NCI-H526 (cell line): ENCODE measurements around the gene NEDD9.

Experiments used
- DNase-seq, 2 experiments: peaks; one replicate each; lab custom pipeline; 2025; lab: John Stamatoyannopoulos, UW

The NEDD9 gene

DNA sequence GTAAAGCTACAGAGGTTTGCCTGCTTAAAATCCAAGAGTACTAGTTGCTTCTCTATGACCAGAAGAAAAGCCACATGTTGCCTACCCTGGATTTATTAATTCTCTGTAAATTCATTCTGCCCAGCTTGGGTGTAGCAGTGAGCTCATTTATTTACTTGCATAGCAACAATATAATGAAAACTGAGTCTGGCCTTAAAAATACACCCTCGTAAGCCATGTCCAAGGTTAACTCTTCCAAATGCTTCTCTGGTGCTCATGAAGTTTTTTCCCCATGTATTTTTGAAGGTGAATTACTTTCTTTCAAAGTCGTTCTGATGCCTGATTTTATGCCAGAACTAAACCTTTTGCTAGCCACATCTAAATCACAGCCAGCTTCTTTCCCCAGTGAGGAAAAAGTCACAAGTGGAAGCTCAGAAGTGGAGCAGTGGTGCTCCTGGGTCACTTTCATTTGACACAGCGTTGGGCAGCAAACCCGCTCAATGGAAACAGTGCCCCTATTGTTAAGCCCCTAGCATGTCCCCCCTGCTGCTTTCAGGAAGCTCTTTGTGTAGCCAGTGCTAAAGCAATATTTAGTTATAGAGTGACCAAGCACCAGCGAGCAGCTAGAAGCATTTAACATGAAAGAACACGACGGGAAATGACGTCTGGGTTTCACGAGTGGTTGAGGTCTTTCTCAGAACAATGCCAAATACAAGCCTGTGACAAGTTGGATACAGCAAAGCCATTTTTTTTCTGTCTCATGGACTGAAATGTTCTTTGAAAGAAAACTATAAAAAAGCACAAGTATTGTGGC is 29.8 kb downstream of the NEDD9 start:
- no peak for DNase-seq

DNA sequence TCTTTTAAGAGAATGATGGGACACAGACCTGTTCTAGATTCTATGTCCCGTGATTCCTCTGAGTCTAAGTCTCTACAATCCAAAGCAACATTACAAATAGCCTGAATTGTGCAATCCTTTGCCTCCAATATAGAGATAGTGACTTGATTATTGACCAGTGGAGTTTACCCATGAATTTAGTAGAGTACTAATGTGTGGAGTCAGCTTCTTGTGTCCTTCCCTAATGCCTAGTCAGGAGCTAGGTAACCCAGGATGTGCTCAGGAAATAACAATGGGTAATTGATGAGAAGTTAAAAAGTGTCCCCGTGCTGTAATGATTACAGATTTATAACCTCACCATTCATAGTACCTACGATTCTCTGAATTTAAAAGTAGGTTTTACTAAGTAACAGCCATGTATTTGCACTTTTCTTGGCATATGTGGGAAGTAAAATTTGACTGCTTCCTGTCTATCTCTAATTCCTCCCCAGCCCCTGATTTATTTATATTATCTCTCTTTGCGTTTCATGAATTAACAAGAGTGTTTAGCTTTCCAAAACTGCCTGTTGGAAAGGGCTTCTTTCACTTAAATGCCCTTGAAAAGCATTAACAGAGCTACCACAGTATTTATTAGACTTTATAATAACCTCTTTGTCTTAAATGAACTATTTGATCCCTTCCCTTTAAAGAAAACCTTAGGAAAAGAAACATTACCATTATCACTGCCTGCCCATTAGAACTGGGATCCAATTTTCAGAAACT is 30.5 kb downstream of the NEDD9 start:
- DNase-seq: no peak

- no peak for DNase-seq
These were observed 31.5 kb downstream of the NEDD9 start for GRCh38 chr6:11201015-11201414.

DNA sequence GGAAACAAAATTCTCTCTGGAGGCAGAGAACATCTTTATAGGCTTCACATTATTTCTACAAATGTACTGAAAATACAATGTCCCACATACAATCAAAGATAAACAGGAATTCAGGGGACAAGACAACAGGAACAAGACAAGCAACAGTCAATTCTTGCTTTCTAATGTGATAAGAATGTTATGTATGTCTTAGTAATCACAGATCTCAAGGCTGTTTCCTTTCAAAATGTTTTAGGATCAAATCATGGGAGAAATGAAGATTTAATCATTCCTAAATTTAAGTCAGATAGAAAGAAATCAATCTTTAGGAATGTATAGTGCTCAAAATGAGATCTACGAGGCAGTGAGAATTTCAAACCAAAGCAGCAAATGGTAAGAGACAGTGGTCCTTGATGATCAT is 32.1 kb downstream of the NEDD9 start:
- no peak for DNase-seq

DNA sequence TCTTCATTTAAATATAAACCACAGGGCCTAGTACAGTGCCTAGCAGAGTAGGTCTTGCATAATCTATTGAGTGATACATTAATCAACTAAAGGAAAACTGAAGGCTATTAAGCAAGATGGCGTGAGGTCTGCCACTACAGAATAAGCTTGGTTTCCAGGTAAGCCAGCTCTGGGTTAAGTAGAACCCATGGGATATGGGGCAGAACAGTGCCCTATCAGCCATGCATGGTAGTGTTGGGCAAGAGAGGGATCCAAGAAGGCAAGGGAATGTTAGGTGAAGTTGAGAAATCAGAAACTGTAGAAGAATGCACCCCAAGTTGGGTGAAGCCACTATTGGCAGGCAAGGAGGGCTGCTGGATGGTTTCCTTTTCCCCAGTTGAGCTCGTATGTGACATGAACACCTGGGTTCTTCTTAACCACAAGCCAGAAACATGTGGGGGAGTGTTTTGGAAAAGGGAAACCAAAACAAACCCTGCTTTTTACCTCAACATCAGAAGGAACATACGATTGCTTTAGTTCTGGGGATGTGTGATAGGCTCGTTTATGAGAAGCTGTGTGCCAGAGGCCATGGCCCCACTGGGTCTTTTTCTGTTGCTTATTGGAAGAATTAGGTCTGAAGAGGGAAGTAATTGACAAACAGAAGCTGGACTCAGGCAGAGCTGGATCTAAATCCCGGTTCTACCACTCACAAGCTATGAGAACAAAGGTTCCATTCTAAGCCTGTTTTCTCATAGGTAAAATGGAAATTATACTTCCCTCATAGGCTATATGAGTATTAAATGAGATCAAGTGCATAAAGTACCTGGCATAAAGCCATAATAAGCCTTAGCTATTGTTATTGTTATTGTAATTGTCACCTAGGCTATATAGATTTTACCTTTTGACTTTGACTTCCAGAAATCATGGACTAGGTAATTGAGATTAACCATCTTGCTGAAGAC is 33.5 kb downstream of the NEDD9 start:
- DNase-seq: no peak

DNA sequence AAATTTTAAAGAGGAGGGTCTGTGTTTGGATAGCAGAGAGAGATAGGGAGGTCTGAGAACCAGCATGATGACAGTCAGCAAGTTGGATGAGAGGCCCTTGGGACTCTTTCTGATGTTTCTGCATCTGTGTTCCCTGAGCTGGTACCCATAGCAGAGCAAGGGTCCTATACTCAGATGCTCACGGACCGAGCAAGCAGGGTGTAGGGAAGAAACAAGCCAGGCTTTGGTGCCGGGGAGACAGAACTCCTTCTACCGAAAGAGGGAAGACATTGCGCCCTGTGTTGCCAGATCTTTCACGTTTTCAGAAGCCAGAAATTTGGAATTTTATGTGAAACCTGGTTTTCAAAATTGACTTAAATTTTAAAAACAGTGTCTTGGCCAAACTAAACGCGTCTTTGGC is 34.6 kb downstream of the NEDD9 start:
- no peak for DNase-seq

DNA sequence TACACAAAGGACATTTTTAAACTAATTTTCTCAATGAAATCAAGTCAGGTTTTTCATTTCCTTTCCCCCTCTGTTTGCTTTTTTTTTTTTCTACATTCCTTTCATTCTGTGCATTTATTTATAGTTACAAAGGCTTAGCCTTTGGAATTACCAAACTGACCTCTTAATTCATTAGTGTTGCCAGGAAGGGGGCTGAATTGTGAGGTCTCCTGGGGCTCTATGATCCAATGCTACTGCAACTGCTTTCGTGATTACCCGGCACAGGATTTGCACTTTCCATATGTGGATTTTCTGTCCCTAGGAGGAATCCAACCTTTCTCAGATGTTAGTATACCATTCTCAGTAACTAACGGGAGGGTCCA is 35.3 kb downstream of the NEDD9 start:
- no peak for DNase-seq

DNA sequence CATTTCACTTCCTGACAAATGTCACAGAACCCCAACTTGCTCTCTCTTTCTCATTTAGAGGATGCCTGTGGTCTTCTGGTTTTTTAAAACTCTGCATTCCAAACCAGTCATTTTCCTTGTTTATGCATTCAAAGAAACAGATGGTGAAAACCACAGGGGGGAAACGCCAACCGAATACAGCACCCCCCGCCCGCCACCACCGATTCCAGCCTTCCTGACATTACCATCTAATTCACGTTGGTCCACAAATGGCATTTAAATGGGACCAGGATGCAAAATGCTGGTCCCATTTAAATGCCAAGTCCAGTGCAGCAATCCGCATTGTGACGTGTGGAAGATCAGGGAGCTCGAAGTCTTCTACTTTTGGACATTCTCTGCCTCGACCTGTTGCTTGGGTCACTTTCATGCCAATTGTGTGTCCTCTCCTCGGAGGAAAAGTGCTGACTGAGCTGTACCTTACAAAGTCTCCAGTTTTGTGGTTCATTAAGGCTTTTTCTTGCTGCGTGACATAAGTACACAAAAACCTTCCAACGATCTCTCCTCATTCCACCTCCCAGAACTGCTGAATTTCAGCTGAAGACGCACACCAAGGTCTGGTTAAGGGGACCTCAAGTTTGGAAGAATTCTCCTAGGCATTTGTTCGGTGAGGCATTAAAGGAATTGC is 35.8 kb downstream of the NEDD9 start:
- no peak for DNase-seq

DNA sequence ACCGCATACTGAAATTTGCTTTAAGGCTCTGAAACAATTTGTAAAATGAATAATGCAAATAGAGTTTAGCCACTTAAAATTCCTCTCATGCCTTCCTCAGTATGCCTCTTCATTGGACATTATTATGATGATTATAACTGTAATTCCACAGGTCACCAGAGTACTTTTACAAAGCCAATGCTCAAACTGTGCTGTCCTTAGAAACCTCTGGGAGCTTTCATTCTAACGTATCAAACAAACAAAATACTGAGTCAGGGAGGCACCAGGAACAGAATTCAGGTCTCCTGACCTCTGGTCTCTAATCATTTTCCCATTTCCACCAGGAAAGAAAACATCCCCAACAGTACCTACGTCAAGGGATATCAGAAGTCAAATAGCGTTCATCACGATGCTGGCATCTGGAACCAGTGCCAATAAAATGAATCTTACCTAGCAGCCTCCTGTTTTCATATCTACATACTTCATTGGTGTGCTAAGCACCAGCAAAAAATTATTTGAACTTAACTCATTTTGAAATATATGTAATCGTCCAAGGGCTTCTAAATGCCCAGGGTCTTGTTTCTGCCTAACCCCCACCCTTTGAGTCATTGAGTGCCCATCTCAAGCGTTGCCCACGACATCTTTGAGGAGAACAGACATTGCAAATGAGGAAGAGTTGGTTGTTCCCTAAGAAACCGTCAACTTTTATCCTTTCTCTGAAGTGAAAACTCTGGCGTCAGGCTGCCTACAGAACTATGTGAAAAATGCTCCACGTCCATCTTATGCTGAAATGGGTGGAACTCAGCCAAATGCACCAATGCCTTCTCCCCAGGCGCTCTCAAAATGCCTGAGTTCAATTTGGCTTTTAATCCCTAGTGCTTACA is 37.9 kb downstream of the NEDD9 start:
- no peak for DNase-seq

- no peak for DNase-seq
These were observed 39.0 kb downstream of the NEDD9 start for GRCh38 chr6:11193434-11193833.

DNA sequence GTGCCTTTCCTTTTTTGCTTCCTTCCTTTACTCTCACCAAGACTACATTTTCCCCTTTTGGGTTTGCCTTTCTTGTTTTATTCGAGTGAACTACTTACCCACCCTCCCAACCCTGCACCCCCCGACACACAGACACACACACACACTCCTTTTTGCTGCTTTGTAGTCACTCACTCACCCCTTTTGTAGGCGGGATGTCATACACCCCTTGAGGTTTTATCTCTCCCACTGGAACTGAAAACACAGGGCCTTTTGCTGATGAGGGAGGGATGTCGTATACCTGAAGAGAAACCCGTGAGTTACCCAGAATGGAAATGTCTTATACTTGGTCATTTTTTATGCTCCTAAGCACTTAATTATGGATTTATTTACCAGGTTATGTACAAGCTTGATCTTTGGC is 40.3 kb downstream of the NEDD9 start:
- no peak for DNase-seq

DNA sequence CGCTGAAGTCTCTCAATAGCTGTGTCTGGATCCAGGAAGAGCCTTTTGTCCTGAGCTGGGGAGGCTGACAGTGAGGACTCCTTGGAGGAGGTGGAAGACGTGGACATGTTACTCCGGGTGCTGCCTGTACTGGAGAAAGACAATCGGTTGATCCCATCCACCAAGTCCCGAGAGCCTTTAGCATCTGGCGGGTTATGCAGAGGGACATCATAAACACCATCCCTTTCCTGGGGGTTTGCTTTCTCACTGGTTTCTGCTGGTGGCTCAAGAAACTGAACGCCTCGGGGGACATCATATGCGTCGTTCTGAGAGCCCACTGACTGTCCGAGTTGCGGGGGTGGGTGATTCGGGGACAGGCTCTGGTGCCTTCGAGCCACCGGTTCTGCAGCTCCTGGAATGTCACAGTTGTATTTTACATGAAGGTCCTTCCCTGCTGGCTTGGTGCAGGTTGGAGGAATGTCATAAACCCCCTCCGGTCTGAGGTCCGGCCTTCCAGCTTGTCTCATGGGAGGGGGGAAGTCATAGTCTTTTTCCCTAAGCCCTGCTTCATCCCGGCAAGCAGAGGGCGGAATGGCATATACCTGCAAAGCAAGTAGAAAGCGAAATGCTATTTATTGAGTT is 41.7 kb downstream of the NEDD9 start:
- no peak for DNase-seq

DNA sequence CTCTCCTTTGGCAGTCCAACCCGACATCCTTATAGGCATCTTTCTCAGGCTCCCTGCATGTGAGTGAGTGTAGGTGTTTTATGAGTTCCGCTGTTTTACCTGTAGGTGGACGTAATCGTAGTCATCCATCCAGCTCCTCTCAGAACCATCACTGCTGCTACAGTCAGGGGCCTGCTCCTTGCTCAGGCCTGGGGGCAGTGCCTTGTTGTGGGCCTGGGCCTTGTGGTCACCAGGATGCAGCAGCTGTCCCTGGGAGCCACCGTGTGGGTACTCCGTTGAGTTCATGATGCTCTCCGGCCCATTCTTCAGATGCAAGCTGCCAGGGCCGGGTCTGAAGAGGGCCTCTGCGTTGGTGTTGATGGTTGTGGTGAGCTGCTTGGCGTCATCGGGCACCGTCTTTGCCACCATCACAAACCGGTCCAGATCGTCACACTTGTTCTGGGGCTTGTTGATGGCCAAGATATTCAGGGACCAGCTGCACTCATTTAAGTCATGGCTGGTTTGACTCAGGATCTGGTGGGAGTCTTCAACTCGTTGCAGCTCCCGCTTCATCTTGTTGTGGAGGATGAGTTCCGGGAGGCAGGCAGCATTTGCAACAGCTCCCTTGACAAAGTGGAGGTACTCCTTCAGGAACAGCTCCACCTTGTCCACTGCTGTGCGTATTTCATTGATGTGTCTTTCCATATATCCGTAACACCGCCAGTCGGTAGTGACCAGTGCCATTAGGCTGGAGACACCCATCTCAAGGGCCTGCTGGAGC is 42.4 kb downstream of the NEDD9 start:
- DNase-seq: no peak

GRCh38 chr6:11188161-11188915 is 44.1 kb downstream of the NEDD9 start:
- no peak for DNase-seq

DNA sequence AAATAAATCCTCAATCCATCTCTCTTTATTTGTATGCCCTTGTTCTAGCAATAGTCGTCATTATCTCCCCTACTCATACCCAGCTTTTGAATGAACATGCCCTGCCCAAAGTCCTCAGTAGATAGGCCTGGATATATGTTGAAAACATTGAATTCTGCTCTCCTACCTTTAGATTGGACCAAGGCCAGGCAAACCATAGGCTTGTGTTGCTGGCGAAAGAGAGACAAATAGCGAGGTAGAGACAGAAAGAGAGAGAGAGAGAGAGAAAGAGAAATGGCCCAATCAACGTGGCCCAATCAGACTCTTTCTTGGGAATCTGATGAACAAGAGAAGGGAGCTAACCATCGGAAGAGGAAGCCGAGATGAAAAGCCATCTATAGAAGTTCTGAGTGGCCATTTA is 45.2 kb downstream of the NEDD9 start:
- DNase-seq: no peak

DNA sequence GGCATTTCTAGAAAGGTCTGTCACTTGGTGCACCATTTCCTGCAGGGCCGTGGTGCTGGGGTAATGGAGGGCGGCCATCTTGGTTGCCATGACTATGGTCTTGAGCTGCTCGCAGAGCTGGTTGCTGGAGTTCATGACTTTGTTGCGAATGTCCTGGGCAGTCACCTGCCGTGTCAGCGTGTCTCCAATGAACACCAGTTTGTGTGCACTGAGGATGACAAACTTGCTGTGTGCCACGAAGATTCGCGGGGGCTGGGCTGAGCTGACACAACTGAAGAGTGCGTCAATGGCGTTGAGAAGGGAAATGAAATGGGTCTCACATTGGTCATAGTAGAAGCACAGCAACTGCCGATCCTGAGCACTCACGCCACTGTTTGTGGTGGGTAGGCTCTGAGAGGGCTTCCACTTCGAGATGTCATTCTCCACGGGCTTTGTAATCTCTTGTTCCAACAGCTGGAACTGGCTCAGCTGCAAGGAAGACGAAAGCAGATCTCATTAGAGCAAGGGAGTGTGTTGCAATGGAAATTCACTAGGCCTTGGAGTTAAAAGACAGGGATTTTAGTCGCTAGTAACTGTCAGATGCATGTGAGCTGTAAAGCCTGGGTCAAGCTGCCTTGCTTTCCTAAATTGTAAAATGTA is 47.1 kb downstream of the NEDD9 start:
- DNase-seq: no peak

GRCh38 chr6:11183761-11184362 is 48.6 kb downstream of the NEDD9 start:
- DNase-seq: no peak

DNA sequence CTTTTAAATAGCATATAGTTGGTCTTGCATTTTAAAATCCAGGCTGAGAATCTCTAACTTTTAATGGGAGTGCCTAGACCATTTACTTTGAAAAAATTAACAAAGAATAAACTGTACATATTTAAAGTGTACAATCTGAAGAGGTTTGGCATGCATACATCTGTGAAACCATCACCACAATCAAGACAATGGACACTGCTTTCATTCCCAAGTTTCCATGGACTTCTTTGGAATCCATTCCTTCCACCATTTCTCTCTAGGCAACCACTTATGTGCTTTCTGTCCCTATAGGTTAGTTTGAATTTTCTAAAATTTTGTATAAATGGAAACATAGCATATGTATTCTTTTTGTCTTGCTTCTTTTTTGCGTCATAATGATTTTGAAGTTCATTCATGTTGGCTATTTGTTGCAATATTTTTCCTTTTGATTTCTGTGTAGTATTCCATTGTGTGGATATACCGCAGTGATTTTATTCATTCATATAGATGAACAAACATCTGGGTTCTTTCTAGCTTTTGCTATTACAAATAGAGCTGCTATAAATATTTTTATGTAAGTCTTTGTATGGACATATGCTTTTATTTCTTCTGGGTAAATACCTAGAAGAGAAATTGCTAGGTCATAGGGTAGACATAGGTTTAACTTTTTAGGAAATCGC is 50.9 kb downstream of the NEDD9 start:
- DNase-seq: no peak
